Neural progenitor cell (in vitro differentiated cells): Measurements from ENCODE around the gene NUP214.

Experiments used
- CTCF ChIP-seq: fragments of 200-600 bp; sonication (generic); IDR thresholded peaks from 2 replicates; pipeline ENCODE4 v1.5.1; 2017; ENCODE audit warnings: antibody characterized with exemption, mild to moderate bottlenecking
- EZH2 ChIP-seq: fragments of 200-600 bp; sonication (generic); IDR thresholded peaks from 2 replicates; pipeline ENCODE4 v1.6.1; 2017; ENCODE audit warnings: antibody characterized with exemption, mild to moderate bottlenecking, moderate library complexity
- EZH2phosphoT487 ChIP-seq: fragments of 200-600 bp; sonication (generic); IDR thresholded peaks from 2 replicates; pipeline ENCODE4 v1.6.1; 2017; ENCODE audit warnings: antibody characterized with exemption

DNA sequence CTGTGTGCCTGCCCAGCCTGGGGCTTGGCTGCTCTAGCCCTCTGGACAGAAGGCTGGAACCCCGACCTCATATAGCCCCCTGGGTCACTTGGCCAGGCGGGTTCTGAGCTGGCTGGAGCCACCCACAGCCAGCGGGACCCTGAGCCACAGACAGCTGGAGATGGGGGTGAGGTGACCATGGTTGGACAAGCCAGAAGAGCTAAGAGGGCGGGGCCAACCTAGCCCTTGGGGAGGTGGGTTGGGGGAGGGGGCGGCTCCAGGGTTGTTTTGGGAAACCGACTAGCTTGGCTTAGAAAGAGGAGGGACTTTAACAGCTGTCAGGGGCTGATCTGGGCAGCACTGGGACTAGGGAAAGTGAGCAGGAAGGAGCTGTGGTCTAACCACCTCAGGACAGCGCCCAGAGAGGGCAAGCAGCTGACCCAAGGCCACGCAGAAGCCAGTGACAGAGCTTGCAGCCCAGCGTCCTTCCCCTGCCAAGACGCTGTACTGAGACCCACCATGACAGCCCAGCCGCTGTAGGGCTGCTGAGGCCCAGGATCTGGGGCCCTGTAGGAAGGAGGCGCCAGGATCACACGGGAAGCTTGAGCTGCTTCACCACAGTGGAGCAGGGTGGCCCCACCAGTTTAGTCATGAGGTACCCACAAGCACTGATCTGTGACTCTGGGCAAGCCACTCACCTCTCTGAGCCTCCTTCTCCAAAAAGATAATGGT is 26.8 kb upstream of the NUP214 start:
- TF ChIP-seq CTCF (no peak), EZH2 (no peak), EZH2phosphoT487 (no peak)
